SK-N-MC (cell line): Measurements from ENCODE around the gene CROCC.

Experiments
- EZH2 ChIP-seq: fragments of 200-600 bp; sonication (generic); IDR thresholded peaks from one replicate; pipeline ENCODE4 v1.6.1; 2017; ENCODE audit warnings: antibody characterized with exemption
- FOXP2 ChIP-seq: optimal IDR thresholded peaks from 2 replicates; pipeline ENCODE3; 2011; ENCODE audit warnings: mild to moderate bottlenecking, moderate library complexity; ENCODE audit not compliant: insufficient read depth; ENCODE audit errors: extremely low read length, control extremely low read depth
- POLR2AphosphoS5 ChIP-seq: IDR thresholded peaks from 2 replicates; pipeline ENCODE4 v1.6.1; 2012; ENCODE audit warnings: mild to moderate bottlenecking, low read depth, low read length, borderline replicate concordance

- TF ChIP-seq POLR2AphosphoS5 = no peak
- TF ChIP-seq EZH2 = no peak
- no peak for TF ChIP-seq FOXP2
These were observed 18.3 kb upstream of the CROCC start for GRCh38 chr1:16903458-16903796.
